Glomerular endothelial cell (primary cell): ENCODE data around the gene TNS3. TPM values are rescaled to one million over a fixed set of nuclear protein-coding genes. Genes with fewer than 3 reads are reported as not detected.

Experiments
- DNase-seq: peaks from one replicate; pipeline ENCODE4 v3.0.0-alpha.2; 2011; ENCODE audit warnings: low read depth, low spot score; ENCODE audit errors: extremely low read depth
- total RNA-seq: library from RNA; depleted of rRNA; stranded (reverse); fragments of >200 nt; gene quantifications from 2 replicates; pipeline ENCODE4 v1.2.3, GENCODE V29; 2015

Gene TNS3
- total RNA-seq, 1 donor from 2014 or later: 62.3 TPM

DNA sequence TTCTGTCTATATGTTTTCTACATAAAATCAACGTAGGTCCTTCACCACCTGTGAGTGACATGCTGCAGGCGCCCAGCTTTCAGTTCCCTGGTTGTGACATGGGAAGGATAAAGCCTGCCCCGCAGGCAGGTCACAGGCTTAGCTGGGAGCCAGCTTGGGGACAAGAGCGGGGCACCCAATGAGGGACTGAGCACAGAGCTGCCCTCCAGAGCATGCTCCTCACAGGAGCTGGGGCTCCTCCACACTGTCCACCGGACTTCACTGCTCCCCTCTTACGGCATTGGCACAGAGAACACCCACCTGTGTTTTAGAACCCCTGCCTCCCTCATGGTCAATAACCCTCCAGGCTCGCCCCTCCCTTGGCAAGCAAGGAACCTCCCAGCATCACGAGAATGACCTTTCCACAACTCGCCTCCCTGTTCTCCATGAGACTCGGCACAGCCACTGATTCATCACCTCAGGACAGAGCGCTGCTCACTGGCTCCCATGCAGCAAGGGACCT is 187.1 kb downstream of the TNS3 start:
- DNase-seq: no peak

DNA sequence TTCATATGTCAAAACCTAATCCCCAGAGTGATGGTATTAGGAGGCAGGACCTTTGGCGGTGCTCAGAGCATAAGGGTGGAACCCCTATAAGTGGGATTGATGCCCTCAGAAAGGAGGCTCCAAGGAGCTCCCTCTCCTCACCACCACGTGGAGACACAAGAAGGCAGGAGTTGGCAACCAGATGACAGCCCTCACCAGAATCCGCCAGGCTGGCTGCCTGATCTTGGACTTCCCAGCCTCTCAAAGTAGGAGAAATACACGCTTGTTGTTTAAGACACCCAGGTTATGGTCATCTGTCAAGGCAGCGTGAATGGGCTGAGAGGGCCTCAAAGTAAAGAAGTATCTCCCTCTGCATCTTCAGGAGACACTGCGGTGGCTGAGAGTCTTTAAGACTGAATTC is 187.7 kb downstream of the TNS3 start:
- DNase-seq: no peak

DNA sequence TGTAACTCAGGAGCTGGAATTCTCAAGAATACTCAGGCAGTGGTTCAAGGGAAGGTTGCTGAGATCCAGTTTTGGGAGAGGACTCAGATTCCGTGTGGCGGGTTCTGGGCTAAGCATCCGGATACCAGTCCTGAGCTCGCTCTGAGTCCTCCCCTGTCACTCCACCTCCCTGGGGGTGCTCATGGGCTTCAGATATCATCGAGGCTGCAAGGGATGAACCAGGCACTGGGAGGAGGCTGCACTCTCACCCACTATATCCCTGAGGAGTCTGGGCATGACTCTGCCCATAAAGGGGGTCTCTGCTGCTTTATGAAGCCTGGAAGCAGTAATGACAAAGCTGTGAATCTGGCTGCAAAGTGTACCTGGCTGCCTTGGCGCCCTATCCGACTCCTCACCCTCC is 188.5 kb downstream of the TNS3 start:
- no peak for DNase-seq

- DNase-seq: no peak
Observed at GRCh38 chr7:47392241-47392759, 189.6 kb downstream of the TNS3 start.

GRCh38 chr7:47391726-47392125 is 190.2 kb downstream of the TNS3 start:
- no peak for DNase-seq

DNA sequence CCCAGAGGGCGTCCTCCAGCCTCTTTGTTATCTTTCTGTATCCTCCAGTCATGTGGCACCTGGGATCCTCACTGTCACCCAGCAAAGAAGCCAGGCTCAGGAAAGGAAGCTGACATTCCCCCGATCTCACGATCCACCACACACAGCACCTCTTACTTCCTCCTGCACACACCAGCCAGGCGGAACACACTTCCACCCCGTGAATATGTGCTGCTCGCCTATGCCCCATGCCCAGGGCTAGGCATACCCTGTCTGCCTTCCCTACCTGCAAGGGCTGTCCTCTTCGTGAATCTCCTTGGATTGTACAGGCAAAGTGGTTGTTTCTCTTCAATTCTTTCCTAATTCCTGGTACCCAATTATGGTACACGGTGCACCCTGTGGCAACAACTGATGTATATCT is 191.0 kb downstream of the TNS3 start:
- no peak for DNase-seq

GRCh38 chr7:47389923-47390630 is 191.8 kb downstream of the TNS3 start:
- no peak for DNase-seq

- no peak for DNase-seq
Observed at GRCh38 chr7:47389171-47389922, 192.6 kb downstream of the TNS3 start.

- no peak for DNase-seq
Observed at GRCh38 chr7:47387506-47387905, 194.4 kb downstream of the TNS3 start.

DNA sequence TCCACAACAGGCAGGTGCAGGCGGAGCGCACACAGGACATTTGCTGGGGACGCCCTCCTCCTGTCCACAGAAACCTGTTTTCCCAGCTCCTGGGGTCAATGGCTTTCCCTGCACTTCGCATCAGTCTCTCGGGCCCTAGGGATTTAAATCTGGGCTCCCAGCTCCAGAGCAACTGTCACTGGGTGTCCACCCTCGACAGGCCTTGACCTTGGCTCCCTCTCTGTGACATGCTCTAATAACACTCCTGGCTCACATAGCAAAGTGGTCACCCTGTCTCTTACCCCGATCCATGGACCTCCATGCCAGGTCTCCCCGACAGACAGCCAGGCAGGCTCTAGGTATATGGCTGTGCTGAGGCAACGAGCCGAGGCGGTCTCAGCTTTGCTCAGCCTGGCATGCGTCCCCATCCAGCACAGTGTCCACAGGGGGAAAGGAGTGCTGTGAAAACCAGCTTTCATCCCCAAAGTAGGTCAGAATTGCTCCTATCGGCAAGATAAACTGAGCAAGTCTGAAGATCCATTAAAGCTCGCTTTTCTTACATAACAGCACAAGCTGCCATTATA is 195.6 kb downstream of the TNS3 start:
- no peak for DNase-seq

GRCh38 chr7:47385536-47386125 is 196.3 kb downstream of the TNS3 start:
- no peak for DNase-seq

DNA sequence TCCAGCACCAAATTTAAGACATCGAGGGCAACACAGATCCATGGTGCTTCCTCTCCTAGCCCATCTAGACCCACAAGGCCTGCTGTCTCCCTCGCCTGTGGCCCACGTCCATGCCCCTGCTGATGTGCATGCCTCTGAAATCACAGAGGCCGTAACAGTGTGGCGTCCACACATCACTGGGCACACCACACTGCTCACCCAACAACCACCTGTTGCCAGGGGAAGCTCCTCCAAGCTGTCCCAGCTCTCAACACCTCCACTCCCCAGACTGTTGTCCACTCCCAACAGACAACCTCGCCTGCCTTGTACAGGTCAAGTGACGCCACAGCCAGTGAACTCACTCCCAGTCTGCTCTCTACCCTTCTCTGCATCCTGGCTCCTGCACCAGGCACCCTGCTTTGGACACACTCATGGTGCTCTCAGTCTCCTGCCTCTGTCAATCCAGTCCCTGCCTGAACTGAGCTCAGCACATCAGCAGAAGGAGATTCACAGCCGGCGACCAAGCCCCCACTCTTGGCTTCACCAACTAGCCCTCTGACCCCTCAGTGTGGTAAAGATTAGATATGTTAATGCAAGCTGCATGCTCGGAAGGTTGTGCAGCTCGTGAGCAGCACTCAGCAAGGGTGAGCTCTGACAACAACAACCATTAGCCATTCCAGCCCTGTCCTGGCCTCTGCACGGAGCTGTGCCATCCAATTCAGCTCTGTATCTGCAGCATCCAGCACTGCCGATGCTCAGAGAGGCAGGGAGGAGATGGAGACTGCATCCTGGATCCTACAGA is 197.0 kb downstream of the TNS3 start:
- no peak for DNase-seq

GRCh38 chr7:47383696-47384445 is 198.0 kb downstream of the TNS3 start:
- DNase-seq: no peak

GRCh38 chr7:47383072-47383471 is 198.8 kb downstream of the TNS3 start:
- DNase-seq: no peak

DNA sequence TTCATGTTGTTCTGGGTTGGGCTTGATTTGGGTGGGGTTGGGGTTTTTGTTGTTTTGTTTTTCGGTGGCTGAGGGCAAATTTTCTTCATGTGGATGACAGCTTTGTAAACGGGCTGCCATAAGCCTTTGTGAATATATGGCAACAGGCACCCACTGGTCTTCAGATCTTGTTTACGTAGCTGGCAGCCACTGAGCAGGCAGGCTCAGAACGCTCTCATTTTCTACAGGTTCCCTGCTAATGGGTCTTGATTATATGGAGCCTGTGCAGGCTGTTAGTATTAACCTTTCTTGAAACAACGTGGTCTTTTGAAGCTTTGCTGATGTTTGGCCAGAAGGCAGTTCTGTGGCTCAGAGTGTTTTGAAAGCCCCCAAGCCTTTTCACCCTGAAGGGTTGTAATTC is 199.7 kb downstream of the TNS3 start:
- no peak for DNase-seq

- no peak for DNase-seq
Observed at GRCh38 chr7:47381134-47381495, 200.8 kb downstream of the TNS3 start.

DNA sequence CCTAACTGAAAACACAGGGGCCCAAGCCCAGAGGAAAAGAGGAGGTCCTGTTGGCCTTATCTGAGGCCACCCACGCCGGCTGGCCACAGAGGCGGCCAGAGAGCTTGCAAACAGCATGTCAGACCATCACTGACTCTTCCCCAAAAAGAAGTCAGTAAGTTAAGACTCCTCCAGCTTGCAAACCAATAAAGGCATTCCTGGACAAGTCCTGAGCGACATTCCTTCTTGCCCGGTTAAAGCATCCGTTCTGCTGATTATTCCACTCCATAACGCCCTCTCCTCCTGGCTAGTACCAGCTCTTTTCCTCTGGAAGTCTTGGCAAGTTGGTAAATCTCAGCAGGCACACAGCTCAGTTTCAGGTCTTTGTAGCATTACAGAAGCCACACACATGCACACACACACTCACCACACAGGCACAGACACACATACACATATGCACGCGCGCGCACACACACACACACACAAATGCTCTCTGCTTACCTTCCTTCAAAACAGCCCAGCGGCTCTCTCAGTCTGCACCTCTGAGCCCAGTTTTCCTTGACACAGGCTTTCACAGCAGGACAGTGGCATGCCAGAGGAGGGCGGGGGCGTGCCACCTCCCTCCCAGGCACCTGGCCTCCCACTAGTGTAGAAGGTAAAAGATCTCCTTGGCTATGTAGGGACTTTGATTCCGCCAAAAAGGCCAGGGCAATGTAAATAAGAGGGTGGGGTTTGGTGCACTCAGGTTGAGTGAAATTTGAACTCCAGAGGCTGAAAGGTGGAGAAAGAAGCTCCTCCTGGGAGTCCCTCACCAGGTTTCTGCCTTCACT is 201.4 kb downstream of the TNS3 start:
- DNase-seq: no peak

DNA sequence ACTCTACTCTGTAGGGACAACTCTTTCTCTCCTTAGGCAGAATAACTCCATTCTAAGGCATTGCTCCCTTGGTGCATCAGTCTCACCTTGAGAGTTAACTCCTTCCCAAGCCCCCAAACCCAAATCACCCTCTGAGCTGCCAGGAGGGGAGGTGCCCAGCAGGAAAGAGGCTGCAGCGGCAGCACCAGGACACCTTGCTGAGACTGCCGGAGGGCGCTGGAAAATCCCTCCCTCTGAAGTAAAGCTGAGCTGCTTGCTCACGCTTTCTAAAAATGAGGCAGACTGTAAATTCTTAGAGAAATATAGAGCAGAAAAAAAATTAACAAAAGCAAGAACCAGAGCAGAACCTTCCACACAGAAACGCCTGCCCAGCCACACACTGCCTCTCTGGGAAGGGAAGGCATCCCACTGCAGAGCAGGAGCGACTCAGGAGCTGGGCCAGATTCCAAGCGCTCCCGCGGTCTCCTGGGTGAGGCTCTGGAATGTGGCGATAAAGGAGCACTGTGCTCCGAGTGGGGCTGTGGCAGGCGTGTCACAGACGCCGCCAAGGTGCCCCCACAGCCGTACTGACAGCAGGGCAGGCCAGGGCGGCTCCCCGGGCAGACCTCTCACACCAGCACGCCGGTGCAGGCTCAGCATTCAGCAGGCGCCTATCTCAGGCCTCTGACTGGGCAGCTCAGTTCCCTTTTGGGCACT is 202.1 kb downstream of the TNS3 start:
- DNase-seq: no peak
